GM12865 (cell line): ENCODE measurements around the gene INPP5A.

Experiments used
- DNase-seq: peaks from one replicate; pipeline ENCODE4 v3.0.0; 2010; ENCODE audit warnings: low read depth
- H3K4me3 ChIP-seq: 2 replicates; pipeline ENCODE4 v1.5.1; 2011; ENCODE audit warnings: mild to moderate bottlenecking, low read depth, low read length, control low read depth
- TF ChIP-seq, protein P1 (sequence below): IDR thresholded peaks from 2 replicates; pipeline ENCODE4 v1.5.1; 2011; ENCODE audit warnings: low read length, control low read depth, low read depth, inconsistent platforms; ENCODE audit not compliant: insufficient read depth; ENCODE audit errors: missing control alignments

Gene INPP5A

GRCh38 chr10:132656283-132657126, 118.9 kb downstream of the INPP5A start:
- TF ChIP-seq, protein P1, sequence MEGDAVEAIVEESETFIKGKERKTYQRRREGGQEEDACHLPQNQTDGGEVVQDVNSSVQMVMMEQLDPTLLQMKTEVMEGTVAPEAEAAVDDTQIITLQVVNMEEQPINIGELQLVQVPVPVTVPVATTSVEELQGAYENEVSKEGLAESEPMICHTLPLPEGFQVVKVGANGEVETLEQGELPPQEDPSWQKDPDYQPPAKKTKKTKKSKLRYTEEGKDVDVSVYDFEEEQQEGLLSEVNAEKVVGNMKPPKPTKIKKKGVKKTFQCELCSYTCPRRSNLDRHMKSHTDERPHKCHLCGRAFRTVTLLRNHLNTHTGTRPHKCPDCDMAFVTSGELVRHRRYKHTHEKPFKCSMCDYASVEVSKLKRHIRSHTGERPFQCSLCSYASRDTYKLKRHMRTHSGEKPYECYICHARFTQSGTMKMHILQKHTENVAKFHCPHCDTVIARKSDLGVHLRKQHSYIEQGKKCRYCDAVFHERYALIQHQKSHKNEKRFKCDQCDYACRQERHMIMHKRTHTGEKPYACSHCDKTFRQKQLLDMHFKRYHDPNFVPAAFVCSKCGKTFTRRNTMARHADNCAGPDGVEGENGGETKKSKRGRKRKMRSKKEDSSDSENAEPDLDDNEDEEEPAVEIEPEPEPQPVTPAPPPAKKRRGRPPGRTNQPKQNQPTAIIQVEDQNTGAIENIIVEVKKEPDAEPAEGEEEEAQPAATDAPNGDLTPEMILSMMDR, result no peak
- DNase-seq, result no peak
- no peak overlapping the region for H3K4me3 ChIP-seq

DNA sequence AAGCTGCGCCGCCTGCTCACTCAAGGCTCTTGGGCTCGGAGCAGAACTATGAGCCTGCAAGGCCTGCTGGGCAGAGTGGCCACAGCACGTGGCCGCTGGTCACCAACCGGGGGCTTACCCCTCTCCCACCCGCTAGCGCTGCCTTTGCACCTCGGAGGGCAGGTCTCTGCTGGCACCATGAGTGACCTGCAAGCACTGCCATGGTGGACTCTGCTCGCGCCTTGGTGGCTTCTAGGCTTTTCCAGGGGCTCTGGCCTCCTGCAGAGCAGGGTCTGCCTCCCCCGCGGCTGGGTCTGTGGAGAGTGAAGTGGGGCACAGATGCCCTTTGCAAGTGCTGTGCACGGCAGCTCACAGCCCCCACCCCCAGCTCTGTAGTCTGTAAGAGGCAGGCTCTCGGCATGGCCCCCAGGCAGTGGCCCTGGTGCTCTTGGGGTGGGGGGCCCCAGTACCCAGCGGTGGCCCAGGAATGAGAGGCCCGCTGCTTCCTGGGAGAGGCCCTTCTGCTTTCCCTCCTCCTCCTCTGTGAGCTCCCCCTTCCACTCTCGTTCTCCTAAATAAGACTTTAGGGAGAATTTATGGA, 119.6 kb downstream of the INPP5A start:
- TF ChIP-seq, protein P1, result no peak
- no peak for DNase-seq
- no peak overlapping the region for H3K4me3 ChIP-seq

GRCh38 chr10:132657748-132658147, 120.2 kb downstream of the INPP5A start:
- no peak for DNase-seq
- H3K4me3 ChIP-seq, result no peak overlapping the region
- TF ChIP-seq, protein P1, result no peak

DNA sequence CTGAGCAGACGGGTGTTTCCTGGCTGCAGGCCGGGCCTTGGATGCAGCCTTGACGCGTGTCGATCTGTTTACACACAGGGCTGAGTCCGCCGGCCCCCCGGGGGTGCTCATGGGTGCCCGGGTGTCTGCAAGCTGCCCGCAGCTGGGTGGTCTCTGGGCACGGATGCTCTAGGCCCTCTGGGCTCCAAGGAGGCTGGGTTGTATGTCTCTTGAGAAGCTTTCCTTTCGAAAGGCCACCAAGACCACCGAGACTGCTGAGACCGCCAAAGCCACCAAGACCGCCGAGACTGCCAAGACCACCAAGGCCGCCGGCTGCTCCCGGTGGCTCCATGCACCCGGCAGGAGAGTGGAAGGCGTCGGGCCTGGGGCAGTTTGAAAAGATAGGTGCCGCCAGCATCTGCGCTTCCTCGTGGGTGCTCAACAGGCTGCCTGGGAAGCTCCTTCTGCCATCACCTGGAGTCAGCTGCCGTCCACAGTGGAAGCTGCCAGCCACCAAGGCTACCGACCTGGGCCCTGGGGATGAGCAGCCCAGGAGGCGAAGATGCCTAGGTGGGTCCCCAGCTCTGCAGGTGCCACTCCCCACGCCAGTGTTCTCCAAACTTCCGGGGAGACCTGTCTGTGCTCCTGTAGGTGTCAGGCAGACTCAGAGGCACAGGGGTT, 121.1 kb downstream of the INPP5A start:
- TF ChIP-seq, protein P1, result no peak
- no peak for DNase-seq

DNA sequence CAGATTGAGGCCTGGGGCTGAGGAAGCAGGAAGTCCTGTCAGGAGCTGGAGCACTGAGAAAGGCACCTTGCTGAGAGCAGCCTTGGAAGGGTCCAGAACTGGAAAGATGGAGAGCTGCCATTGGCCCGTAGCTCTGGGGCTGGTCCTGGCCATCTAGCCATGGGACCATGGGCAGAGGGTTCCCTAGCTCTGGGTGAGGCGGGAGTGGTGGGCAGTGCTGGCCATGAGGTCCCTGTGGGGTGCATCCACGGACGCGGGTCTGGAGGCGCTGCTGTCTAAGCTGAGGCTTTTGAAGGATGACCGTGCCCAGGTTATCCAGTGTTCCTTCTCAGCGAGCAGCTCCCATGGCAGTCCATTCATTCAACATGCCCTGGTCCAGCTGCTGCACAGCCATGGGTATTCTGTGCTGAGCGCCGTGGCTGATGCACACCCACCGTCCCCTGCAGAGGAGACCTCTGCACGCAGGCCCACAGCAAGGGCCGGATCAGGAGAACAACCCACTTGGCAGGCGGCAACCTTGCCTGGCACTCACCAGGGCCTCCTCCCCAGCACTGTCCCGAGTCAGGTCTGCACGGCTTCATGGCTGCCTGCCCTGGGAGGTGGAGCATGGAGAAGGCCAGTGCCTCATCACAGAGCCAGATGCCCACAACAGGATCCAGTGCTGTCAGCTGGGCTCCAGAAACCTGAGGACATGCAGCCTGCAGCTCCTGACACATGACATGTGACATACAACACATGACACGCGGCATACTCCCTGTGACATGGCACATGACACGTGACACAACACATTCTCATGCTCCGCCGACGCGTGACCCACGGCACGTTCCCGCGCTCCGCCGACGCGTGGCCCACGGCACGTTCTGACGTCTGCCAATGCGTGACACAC, 121.9 kb downstream of the INPP5A start:
- DNase-seq, result no peak
- H3K4me3 ChIP-seq, result no peak overlapping the region
- TF ChIP-seq, protein P1, result no peak

More for the DNA sequence above, 121.1 kb downstream of the INPP5A start:
- H3K4me3 ChIP-seq, result no peak overlapping the region

DNA sequence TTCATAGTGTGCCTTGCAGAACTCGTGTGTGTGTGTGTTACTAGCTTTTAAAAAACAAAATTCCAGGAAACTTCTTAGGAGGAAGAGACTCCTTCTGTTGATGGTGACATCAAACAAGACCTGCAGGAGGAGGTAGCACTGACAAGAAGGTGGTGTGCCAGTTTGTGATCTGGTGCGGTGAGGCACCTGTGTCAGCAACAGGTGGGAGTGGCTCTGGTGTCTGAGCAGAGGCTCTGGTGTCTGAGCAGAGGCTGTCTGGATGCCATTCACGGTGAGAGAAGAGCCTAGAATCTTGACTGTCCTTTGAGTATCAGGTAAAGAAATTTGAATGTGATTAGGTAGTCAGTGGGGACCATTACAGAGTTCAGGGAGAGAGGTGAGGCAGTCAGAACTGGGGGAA, 122.8 kb downstream of the INPP5A start:
- TF ChIP-seq, protein P1, result no peak
- DNase-seq, result no peak
- no peak overlapping the region for H3K4me3 ChIP-seq
